ENCODE results near the gene SPSB1. TPM values are rescaled to one million over a fixed set of nuclear protein-coding genes. Genes with fewer than 3 reads are reported as not detected.
A peak's percentile ranks its signal among the peaks of the same experiment; 100 is the strongest.

Gene SPSB1
- total RNA-seq, 2 donors from 2014 or later: 12.2 to 15.6 TPM

DNA sequence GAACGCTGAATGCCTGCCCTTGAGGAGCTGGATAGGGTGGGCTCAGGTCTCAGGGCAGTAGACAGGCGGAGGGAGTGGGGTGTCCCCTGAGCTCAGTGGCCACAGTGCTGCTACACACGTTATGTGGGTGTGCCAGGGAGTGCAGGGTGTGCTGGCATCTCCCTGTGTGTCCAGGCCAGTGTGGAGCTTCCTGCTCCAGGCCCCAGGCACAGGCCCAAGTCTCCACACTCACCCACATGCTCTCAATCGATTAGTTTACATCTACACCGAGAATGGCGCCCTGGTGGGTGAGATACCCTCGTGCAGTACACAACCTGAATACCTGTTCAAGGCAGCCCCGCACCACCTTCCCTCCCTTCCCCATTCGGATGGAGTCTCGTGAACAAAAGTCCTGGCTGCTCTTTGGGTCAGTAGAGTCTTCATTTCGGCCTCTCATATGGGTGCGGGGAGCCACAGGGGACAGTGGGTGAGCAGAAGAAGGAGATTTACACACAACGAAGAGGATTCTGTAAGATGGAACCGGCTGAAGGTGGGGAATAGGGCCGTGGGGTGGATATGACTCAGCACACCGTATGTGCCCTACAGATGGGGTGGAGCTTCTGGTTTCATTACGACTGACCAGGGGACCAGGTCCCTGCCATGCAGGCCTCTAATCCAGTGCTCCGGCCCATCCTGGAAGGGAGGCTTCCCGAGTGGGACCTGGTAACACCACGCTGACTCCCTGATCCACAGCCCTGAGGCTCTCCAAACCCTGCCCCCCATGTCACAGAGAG lies 93.3 kb downstream of the SPSB1 start:
- peak; percentile 63 to 70 for ATAC-seq (replicated peaks in 1 of 2)
- H3K9me3 Mint-ChIP-seq: no peaks in the 10 kb centered on the region

GRCh38 chr1:9388335-9389180 lies 95.9 kb downstream of the SPSB1 start:
- no peaks in the 10 kb centered on the region for H3K36me3 Mint-ChIP-seq (ENCODE audit: insufficient read depth in 2 of 2)
- no peak overlapping the region for H3K27ac Mint-ChIP-seq
- H3K9me3 Mint-ChIP-seq: no peaks in the 10 kb centered on the region
- peaks cover 24% of the 10 kb centered on the region for H3K4me1 Mint-ChIP-seq (ENCODE audit: low read depth)
- no peak for ATAC-seq (replicated peaks in 1 of 2)
- DNase-seq: no peak
- peaks cover 5% of the 10 kb centered on the region for H3K27me3 Mint-ChIP-seq (ENCODE audit: low read depth)
- H3K4me3 Mint-ChIP-seq: no peak overlapping the region

More for the DNA sequence above, 93.3 kb downstream of the SPSB1 start:
- Mint-ChIP-seq H3K4me3 (no peak overlapping the region), H3K27me3 (ENCODE audit: low read depth) (peaks cover 5% of the 10 kb centered on the region), H3K36me3 (ENCODE audit: insufficient read depth in 2 of 2) (no peaks in the 10 kb centered on the region), H3K4me1 (ENCODE audit: low read depth) (peaks cover 18% of the 10 kb centered on the region), H3K27ac (no peak overlapping the region)
- DNase-seq: peak in 1 of 2 donors; percentile 12

GRCh38 chr1:9389968-9390367 lies 97.3 kb downstream of the SPSB1 start:
- Mint-ChIP-seq H3K9me3 (no peaks in the 10 kb centered on the region), H3K4me3 (no peak overlapping the region), H3K27ac (no peak overlapping the region), H3K4me1 (ENCODE audit: low read depth) (peaks cover 24% of the 10 kb centered on the region), H3K36me3 (ENCODE audit: insufficient read depth in 2 of 2) (no peaks in the 10 kb centered on the region), H3K27me3 (ENCODE audit: low read depth) (no peaks in the 10 kb centered on the region)
- DNase-seq: peak; percentile 15 to 19
- ATAC-seq (replicated peaks in 1 of 2): peak; percentile 71 to 80

GRCh38 chr1:9391620-9392019 lies 98.9 kb downstream of the SPSB1 start:
- DNase-seq (no peak), ATAC-seq (replicated peaks in 1 of 2) (no peak)
- H3K4me1 Mint-ChIP-seq (ENCODE audit: low read depth): peaks cover 16% of the 10 kb centered on the region
- H3K4me3 Mint-ChIP-seq: no peak overlapping the region
- H3K27ac Mint-ChIP-seq: no peak overlapping the region
- H3K27me3 Mint-ChIP-seq (ENCODE audit: low read depth): no peaks in the 10 kb centered on the region
- H3K36me3 Mint-ChIP-seq (ENCODE audit: insufficient read depth in 2 of 2): peaks cover 2% of the 10 kb centered on the region in 2 donors
- H3K9me3 Mint-ChIP-seq: peaks cover 1 to 2% of the 10 kb centered on the region in 2 donors

DNA sequence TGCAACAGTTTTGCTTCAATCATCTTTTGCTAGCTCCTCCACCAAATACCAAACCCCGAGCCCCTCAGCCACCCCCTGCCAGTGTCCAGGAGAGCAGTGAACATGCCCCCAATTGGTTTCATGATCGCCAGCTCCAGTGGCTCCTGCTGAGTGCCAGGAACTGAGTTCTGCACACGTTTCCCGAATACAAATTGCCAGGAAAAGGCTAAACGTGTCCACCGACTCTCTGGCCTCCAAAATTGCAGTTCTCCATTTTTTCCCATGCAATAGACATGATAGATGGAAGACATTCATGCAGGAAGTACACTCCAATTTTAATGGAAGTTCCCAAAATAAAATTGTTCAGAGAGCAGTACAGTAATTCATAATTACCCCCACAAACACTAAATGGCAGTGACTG lies 101.3 kb downstream of the SPSB1 start:
- H3K4me1 Mint-ChIP-seq (ENCODE audit: low read depth): peaks cover 16% of the 10 kb centered on the region
- no peak overlapping the region for H3K27ac Mint-ChIP-seq
- H3K36me3 Mint-ChIP-seq (ENCODE audit: insufficient read depth in 2 of 2): peaks cover 2% of the 10 kb centered on the region in 2 donors

GRCh38 chr1:9395018-9395417 lies 102.3 kb downstream of the SPSB1 start:
- DNase-seq: no peak
- H3K27me3 Mint-ChIP-seq (ENCODE audit: low read depth): no peaks in the 10 kb centered on the region
- H3K36me3 Mint-ChIP-seq (ENCODE audit: insufficient read depth in 2 of 2): peaks cover 2% of the 10 kb centered on the region in 2 donors
- H3K4me1 Mint-ChIP-seq (ENCODE audit: low read depth): peaks cover 15% of the 10 kb centered on the region
- no peak overlapping the region for H3K27ac Mint-ChIP-seq
- no peak overlapping the region for H3K4me3 Mint-ChIP-seq
- peaks cover 1 to 2% of the 10 kb centered on the region in 2 donors for H3K9me3 Mint-ChIP-seq
- no peak for ATAC-seq (replicated peaks in 1 of 2)

More for the DNA sequence above, 101.3 kb downstream of the SPSB1 start:
- Mint-ChIP-seq H3K27me3 (ENCODE audit: low read depth) (no peaks in the 10 kb centered on the region), H3K9me3 (peaks cover 1 to 2% of the 10 kb centered on the region in 2 donors), H3K4me3 (no peak overlapping the region)
- DNase-seq (no peak), ATAC-seq (replicated peaks in 1 of 2) (no peak)

- H3K27me3 Mint-ChIP-seq (ENCODE audit: low read depth): no peaks in the 10 kb centered on the region
- DNase-seq: no peak
- H3K4me1 Mint-ChIP-seq (ENCODE audit: low read depth): peaks cover 20% of the 10 kb centered on the region
- ATAC-seq (replicated peaks in 1 of 2): no peak
- H3K9me3 Mint-ChIP-seq: peaks cover 1 to 2% of the 10 kb centered on the region in 2 donors
- H3K27ac Mint-ChIP-seq: no peak overlapping the region
- H3K4me3 Mint-ChIP-seq: no peak overlapping the region
- H3K36me3 Mint-ChIP-seq (ENCODE audit: insufficient read depth in 2 of 2): peaks cover 2% of the 10 kb centered on the region in 2 donors
These were observed 104.4 kb downstream of the SPSB1 start for GRCh38 chr1:9397047-9397446.

DNA sequence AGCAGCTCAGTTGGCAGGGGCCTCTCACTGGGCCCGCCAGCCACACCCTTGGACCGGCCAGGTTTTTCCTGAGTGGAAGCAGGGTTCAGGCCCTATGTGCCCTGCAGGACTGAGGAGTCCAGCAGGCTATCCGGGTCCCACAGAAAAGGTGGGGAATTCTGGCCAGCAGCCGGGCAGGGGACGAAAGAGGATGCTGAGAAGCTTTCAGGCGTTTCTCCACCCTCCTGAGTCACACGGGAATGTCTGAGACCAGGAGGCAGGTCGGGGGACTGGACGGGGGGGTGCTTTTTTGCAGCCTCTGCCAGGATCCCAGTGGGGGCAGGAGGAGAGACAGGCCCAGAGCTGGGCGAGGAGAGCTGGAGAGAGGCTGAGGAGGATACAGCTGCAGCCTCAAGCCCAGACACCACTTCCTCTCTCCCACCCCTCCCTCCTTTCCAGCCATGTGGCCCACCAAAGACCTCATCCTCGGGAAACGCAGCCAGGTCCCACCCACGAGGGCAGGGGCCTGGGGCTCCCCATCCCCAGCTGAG lies 105.4 kb downstream of the SPSB1 start:
- no peaks in the 10 kb centered on the region for H3K27me3 Mint-ChIP-seq (ENCODE audit: low read depth)

GRCh38 chr1:9399510-9400424 lies 107.1 kb downstream of the SPSB1 start:
- ATAC-seq (replicated peaks in 1 of 2) (no peak), DNase-seq (no peak)
- no peaks in the 10 kb centered on the region for H3K27me3 Mint-ChIP-seq (ENCODE audit: low read depth)
- H3K4me1 Mint-ChIP-seq (ENCODE audit: low read depth): peaks cover 20% of the 10 kb centered on the region
- peaks cover 1 to 2% of the 10 kb centered on the region in 2 donors for H3K9me3 Mint-ChIP-seq
- H3K27ac Mint-ChIP-seq: no peak overlapping the region
- no peak overlapping the region for H3K4me3 Mint-ChIP-seq
- H3K36me3 Mint-ChIP-seq (ENCODE audit: insufficient read depth in 2 of 2): peaks cover 2% of the 10 kb centered on the region in 2 donors

More for the DNA sequence above, 105.4 kb downstream of the SPSB1 start:
- no peak overlapping the region for H3K27ac Mint-ChIP-seq
- no peak for ATAC-seq (replicated peaks in 1 of 2)
- H3K4me3 Mint-ChIP-seq: no peak overlapping the region
- peaks cover 1 to 2% of the 10 kb centered on the region in 2 donors for H3K9me3 Mint-ChIP-seq
- H3K36me3 Mint-ChIP-seq (ENCODE audit: insufficient read depth in 2 of 2): peaks cover 2% of the 10 kb centered on the region in 2 donors
- DNase-seq: no peak
- peaks cover 24% of the 10 kb centered on the region for H3K4me1 Mint-ChIP-seq (ENCODE audit: low read depth)

- Mint-ChIP-seq H3K36me3 (ENCODE audit: insufficient read depth in 2 of 2) (no peaks in the 10 kb centered on the region), H3K4me3 (no peak overlapping the region), H3K9me3 (no peaks in the 10 kb centered on the region), H3K27me3 (ENCODE audit: low read depth) (no peaks in the 10 kb centered on the region), H3K27ac (no peak overlapping the region), H3K4me1 (ENCODE audit: low read depth) (peaks cover 20% of the 10 kb centered on the region)
- peak; percentile 11 to 20 for DNase-seq
- ATAC-seq (replicated peaks in 1 of 2): peak; percentile 68 to 72
These were observed 107.9 kb downstream of the SPSB1 start for GRCh38 chr1:9400425-9401079.

- H3K27me3 Mint-ChIP-seq (ENCODE audit: low read depth): no peaks in the 10 kb centered on the region
These were observed 108.4 kb downstream of the SPSB1 start for GRCh38 chr1:9401080-9401453.

GRCh38 chr1:9402256-9402616 lies 109.5 kb downstream of the SPSB1 start:
- DNase-seq (no peak), ATAC-seq (replicated peaks in 1 of 2) (no peak)
- H3K9me3 Mint-ChIP-seq: no peaks in the 10 kb centered on the region
- H3K4me3 Mint-ChIP-seq: no peak overlapping the region
- peaks cover 29% of the 10 kb centered on the region for H3K4me1 Mint-ChIP-seq (ENCODE audit: low read depth)
- no peaks in the 10 kb centered on the region for H3K27me3 Mint-ChIP-seq (ENCODE audit: low read depth)
- no peaks in the 10 kb centered on the region for H3K36me3 Mint-ChIP-seq (ENCODE audit: insufficient read depth in 2 of 2)
- H3K27ac Mint-ChIP-seq: no peak overlapping the region

More at GRCh38 chr1:9401080-9401453, 108.4 kb downstream of the SPSB1 start:
- no peak overlapping the region for H3K27ac Mint-ChIP-seq
- H3K9me3 Mint-ChIP-seq: no peaks in the 10 kb centered on the region
- H3K36me3 Mint-ChIP-seq (ENCODE audit: insufficient read depth in 2 of 2): no peaks in the 10 kb centered on the region
- peaks cover 23% of the 10 kb centered on the region for H3K4me1 Mint-ChIP-seq (ENCODE audit: low read depth)
- ATAC-seq (replicated peaks in 1 of 2) (no peak), DNase-seq (no peak)
- no peak overlapping the region for H3K4me3 Mint-ChIP-seq
